GM12892 (cell line): ENCODE results near the gene AKT3.

Experiments used
- POLR2A ChIP-seq: IDR thresholded peaks from 2 replicates; pipeline ENCODE4 v1.6.1; 2011; ENCODE audit warnings: low read depth, low read length, control low read depth
- POLR2AphosphoS5 ChIP-seq: IDR thresholded peaks from 2 replicates; pipeline ENCODE4 v1.6.1; 2011; ENCODE audit warnings: low read depth, low read length, control low read depth

- TF ChIP-seq POLR2A (no peak), POLR2AphosphoS5 (no peak)
Observed at GRCh38 chr1:243558576-243558975, 291.5 kb downstream of the AKT3 start.
